Right renal pelvis (tissue), 4 donors: ENCODE measurements around the gene SCYGR7. TPM values are rescaled to one million over a fixed set of nuclear protein-coding genes. Genes with fewer than 3 reads are reported as not detected.
"Not testable (repeated sequence)": the region's sequence is repeated elsewhere in the genome, so short reads cannot be mapped to it uniquely, and the experiment has no call there.

ENCODE experiments used
- DNase-seq, 4 donors: peaks; one replicate each; pipeline ENCODE4 v3.0.0-alpha.2; 2013; ENCODE audit warnings: low read depth in 4 of 4, low spot score in 3 of 4, missing footprints in 1 of 4
- polyA plus RNA-seq, 4 donors: library from polyadenylated mRNA; unstranded; fragments of 120-200 nt; gene quantifications; one replicate each; pipeline ENCODE4 v1.2.1, GENCODE V29; 2013; ENCODE audit not compliant: insufficient read length in 4 of 4

The SCYGR7 gene
- polyA plus RNA-seq, 4 donors, result not detected

DNA sequence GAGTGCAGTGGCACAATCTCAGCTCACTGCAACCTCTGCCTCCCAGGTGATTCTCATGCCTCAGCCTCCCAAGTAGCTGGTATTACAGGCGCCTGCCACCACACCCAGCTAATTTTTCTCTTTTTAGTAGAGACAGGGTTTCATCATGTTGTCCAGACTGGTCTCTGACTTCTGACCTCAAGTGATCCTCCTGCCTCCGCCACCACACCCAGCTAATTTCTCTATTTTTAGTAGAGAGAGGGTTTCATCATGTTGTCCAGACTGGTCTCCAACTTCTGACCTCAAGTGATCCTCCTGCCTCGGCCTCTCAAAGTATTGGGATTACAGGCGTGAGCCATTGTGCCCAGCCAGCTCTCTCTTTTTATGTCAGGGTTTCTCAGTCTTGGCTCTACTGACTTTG lies 28.1 kb downstream of the SCYGR7 start:
- DNase-seq, result not testable (repeated sequence)

DNA sequence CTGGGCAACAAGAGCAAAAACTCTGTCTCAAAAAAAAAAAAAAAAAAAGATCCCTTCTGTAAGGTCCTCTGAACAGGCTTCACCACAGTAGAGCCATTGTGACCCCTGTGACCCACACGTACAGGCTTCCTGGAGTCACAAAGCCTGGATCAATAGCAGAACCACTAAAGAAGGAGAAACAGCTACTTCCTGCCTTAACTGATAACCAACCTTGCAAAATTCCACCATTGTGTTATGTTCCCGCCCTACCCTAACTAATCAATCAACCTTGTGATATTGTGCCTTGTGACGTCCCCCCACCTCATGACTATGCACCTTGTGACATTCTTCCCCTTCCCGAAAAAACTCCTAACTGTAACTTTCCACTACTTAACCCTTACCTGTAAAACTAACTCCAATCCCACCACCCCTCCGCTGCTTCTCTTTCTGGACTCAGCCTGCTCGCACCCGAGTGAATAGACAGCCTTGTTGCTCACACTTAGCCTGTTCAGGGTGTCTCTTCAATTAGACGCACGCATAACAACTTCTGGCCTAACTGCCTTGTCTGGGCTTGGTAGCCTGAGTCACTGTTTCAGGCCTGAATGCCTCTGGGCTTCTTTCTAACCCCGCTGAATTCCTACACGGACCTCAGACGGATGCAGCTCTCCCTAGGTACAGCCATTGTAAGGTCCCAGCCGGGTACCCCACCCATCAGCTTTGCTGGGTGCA lies 31.4 kb downstream of the SCYGR7 start:
- DNase-seq, result no peak

DNA sequence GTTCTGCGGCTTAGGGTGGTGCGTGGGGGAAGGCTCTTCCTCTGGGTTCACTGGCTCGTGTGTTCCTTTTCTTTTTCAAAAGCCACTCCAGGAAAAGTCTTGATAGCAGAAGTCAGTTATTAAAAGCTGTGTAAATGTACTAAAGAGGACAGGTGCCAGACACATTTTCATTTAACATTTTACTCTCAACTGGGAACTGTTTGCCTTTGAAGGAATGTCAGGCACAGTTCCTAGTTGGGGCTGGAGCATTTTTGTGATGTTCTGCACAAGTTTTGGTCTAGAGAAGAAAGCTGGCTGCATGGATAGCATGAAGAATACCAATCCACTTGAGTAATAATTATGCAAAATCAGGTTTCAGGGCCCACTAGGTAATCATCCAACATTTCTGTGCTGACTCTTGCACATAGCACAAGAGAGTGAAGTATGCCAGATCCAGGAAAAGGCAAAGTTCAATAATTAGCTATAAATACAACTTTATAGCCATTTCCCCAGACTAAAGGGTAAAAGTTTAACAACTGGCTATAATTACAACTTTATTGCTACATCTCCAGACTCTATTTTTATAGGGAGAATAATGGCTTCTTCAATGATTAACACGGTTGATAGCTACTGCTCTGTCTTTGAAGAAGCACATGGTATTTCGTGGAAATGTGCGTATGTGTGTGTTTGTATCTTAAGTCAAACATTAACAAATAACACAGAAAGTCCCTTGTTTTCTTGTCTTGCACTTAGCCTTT lies 33.8 kb downstream of the SCYGR7 start:
- DNase-seq, result peak in 3 of 4 donors; percentile 29 to 71 (median 45)

DNA sequence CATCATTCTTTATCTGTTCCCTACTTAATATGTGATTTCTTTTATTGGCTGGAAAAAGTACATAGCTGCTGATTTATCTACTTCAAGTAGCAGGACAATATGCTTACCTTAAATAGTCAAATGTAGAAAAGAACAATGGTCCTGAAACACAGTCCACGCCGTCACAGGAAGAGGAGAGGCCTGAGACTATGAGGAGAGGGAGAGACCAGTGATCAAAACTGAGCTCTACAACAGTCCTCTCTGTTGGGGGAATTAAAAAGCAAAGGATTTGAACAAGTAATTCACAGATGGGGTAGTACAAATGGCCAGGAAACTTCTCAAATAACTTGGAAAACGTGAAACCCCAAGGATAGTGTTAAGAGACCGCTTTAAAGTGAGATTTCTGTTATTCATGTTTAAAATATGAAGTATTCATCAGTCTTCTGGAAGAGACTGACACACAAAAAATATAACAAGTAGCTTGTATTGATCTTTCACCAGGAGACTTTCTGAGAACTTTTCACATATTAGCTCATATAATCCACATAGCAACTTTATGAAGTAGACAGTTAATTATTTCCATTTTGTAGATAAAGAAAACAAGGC lies 37.7 kb downstream of the SCYGR7 start:
- DNase-seq, result no peak

DNA sequence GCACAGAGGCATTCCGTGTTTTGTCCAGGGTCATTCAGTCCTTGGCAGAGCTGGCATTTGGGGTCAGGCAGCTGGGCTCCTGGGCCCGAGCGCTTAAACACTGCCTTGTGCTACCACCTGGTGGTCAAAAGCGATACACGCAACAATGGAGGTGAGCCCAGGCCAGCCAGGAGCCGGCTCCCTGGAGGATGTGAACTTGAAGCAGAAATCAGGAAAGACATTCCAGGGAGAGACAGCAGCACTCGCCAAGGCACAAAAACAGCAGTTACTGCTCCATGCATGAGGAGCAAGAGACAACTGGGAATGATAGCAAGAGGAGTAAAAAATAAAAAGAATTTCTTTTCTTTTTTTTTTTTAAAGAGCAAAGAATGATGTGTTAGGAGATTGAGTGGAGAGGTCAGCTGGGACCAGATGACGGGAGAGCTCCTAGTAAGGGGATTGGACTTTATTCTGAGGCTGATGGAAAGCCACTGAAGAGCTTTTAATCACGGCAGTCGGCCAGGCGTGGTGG lies 38.3 kb downstream of the SCYGR7 start:
- DNase-seq, result peak in 3 of 4 donors; percentile 63 to 68 (median 65)

- no peak for DNase-seq
Measured at GRCh38 chr2:227767830-227768229, 39.7 kb downstream of the SCYGR7 start.

- DNase-seq, result no peak
Measured at GRCh38 chr2:227772197-227772661, 44.1 kb downstream of the SCYGR7 start.

DNA sequence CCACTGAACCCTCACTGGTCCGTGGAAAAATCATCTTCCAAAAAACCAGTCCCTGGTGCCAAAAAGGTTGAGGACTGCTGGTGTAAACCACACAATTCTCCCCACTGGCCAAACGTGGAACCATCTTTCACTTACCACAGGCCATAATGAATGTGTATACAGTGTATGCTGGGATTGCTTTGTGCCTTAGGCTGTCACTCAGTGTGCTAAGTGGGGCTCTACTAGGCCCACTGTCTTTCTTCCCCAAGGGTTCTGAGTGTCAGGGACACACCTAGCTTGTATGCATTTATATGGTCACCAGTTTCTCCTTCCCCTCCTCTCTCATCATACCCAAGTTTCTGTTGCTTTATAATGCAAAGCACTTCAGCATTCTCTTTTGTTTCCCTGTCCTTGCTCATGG lies 44.8 kb downstream of the SCYGR7 start:
- DNase-seq, result no peak

DNA sequence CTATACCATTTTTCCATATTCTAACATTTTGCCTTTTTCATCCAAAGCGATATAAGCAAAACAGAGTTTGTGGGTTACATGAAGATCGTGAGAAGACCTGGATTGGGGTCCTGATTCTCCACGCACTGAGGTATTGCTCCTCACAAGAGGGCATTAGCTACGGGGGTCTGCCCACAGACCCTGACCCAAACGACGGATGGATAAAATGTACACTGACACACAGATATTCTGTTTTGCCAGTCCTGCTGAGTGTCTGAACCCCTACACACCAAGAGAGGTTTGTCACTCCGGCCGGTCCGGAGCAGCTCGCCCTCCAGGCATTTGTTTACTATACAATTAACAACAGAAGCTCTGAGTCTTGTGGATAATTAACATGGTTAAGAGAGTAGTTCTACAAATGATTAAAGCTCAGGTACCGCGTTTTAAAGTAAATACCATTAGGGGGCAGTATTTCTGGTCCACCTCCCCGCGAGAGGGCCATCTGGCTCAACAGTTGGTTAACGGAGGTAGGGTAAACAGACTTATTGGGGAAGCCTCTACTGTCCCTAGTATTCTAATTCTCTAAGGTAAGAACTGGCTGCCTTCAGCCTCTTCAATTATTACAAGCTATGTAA lies 46.0 kb downstream of the SCYGR7 start:
- DNase-seq, result no peak

GRCh38 chr2:227774895-227775842 lies 47.0 kb downstream of the SCYGR7 start:
- no peak for DNase-seq

Other genes with a start within 250 kb of the SCYGR7 start
- gene SCYGR2, start 129.4 kb upstream of the SCYGR7 start, polyA plus RNA-seq, result not detected
- not detected for gene SCYGR3, start 113.5 kb upstream of the SCYGR7 start, polyA plus RNA-seq
- gene SCYGR4, start 110.8 kb upstream of the SCYGR7 start, polyA plus RNA-seq, result not detected
- gene SCYGR5, start 61.5 kb upstream of the SCYGR7 start, polyA plus RNA-seq, result not detected
- gene SLC19A3, start 10.3 kb upstream of the SCYGR7 start, polyA plus RNA-seq, result 1 to 10 TPM; 6.6 to 9.8 (median 7.5) TPM
- gene SCYGR6, start 3.6 kb upstream of the SCYGR7 start, polyA plus RNA-seq, result not detected
- gene SCYGR8, start 17.6 kb downstream of the SCYGR7 start, polyA plus RNA-seq, result not detected
- under 1 TPM in 2 of 4 donors, not detected in 2; 0.22 to 0.52 TPM for gene CCL20, start 85.5 kb downstream of the SCYGR7 start, polyA plus RNA-seq
- gene DAW1, start 143.3 kb downstream of the SCYGR7 start, polyA plus RNA-seq, result under 1 TPM; 0.50 to 0.67 (median 0.60) TPM